ENCODE data around the gene COQ8A.

Gene COQ8A

DNA sequence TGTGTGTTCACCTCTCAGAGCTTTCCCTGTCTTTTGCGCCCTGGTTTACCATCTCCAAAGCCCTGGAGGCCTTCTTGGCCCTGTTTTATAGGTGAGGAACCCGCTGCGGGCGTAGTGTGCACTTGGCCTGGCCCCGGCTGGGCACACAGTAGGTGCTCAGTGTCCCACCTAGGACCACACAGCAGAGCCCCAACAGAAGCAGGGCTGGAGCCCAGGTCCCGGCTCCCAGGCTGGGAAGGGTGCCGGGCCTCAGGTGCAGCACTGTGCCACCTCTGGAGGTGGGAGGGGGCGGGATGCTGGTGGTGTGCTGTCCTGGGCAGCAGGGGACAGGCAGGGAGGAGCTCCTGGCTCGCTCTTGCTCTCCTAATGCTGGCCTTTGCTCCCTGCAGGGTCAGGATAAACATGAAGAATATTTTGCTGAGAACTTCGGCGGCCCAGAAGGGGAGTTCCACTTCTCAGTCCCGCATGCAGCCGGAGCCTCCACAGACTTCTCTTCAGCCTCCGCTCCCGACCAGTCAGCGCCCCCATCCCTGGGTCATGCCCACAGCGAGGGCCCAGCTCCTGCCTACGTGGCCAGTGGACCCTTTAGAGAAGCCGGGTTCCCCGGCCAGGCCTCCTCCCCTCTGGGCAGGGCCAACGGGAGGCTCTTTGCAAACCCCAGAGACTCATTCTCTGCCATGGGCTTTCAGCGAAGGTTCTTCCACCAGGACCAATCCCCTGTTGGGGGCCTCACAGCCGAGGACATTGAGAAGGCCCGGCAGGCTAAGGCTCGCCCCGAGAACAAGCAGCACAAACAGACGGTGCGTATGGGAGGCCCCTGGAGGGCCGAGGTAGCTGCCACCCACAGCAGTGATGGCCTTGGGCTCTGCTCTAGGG lies 24.8 kb downstream of the COQ8A start:
- TF ChIP-seq, protein P1, sequence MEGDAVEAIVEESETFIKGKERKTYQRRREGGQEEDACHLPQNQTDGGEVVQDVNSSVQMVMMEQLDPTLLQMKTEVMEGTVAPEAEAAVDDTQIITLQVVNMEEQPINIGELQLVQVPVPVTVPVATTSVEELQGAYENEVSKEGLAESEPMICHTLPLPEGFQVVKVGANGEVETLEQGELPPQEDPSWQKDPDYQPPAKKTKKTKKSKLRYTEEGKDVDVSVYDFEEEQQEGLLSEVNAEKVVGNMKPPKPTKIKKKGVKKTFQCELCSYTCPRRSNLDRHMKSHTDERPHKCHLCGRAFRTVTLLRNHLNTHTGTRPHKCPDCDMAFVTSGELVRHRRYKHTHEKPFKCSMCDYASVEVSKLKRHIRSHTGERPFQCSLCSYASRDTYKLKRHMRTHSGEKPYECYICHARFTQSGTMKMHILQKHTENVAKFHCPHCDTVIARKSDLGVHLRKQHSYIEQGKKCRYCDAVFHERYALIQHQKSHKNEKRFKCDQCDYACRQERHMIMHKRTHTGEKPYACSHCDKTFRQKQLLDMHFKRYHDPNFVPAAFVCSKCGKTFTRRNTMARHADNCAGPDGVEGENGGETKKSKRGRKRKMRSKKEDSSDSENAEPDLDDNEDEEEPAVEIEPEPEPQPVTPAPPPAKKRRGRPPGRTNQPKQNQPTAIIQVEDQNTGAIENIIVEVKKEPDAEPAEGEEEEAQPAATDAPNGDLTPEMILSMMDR (IDR thresholded peaks at IDR 0.05; ENCODE audit: insufficient read depth, missing control alignments): no peak
- no peak for FAIRE-seq
- no peak for DNase-seq (ENCODE audit: insufficient read length, low spot score)

DNA sequence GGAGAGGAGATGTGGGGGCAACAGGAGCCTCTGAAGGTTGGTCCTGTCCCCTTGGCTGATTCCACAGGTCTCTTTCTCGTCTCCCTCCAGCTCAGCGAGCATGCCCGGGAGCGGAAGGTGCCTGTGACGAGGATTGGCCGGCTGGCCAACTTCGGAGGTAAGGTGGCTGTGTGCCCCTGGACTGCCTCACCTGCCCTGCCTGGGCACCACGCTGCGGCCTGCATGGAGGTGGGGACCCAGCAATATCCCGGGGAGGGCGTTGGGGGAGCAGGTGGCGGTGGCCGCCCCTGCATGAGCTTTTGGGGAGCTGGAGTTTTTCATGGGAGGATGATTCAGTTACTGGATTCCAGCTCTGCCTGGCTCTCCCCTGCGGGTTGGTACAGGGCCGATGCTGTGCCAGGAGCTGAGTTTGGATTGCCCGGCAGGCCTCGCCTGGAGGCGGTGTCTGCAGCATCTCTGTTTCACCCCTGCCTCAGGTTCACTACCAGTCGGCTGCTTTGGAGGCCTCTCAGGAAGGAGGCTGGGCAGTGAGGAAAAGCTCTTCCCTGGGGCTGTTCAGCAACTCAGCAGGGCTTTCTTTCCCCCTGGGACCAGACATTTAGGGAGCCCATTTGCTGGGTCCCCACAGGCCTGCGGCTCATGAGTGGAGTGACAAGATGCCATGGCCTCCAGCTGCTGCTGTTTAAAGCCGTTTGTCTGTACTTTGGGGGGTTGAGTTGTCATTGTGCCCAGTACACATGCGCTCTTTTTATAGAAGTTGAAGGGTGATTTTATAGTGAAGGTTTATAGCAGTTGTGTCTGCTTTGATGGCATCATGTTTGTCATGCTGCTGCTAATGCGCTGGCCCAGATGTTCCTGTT lies 25.7 kb downstream of the COQ8A start:
- FAIRE-seq (no peak), DNase-seq (ENCODE audit: insufficient read length, low spot score) (no peak)
- TF ChIP-seq, protein P1 (IDR thresholded peaks at IDR 0.05; ENCODE audit: insufficient read depth, missing control alignments): no peak

DNA sequence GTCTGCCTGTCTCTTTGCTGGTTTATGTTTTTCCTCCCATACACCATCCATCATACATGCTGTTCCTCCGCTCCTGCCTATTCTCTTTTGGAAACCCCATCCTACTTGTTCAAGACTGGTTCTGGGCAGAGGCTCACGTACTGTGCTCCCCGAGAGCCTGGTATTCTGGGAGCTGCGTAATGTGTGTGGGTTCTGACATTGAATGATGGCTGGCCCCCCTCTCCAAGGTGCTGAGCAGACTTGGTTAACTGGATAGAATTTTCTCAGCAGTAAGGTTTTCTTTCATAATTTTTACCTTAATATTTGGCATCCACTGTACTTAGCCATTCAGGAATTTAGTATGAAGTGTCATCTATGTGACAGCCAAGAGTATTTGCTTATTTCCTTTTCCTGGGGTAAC lies 26.6 kb downstream of the COQ8A start:
- no peak for FAIRE-seq
- DNase-seq (ENCODE audit: insufficient read length, low spot score): no peak
- TF ChIP-seq, protein P1 (IDR thresholded peaks at IDR 0.05; ENCODE audit: insufficient read depth, missing control alignments): no peak

DNA sequence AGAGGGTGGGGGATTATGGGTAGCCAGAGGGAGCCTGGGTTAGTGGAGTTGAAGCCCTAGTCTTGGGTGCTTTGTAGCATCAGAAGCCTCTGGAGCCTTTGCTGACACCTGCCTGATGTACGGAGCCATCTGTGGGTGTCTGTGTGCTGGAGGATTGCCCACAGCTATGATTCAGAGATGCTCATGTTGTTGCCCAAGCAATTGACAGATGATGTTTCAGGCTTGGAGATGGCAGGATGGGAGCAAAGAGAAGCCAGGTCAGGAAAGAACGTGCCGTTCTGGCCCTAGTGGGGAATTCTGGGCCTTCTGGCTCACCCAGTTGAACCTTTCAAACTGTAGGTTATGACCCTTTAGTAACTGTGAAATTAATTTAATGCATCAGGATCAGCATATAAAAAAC lies 27.6 kb downstream of the COQ8A start:
- TF ChIP-seq, protein P1 (IDR thresholded peaks at IDR 0.05; ENCODE audit: insufficient read depth, missing control alignments): no peak
- FAIRE-seq: no peak
- no peak for DNase-seq (ENCODE audit: insufficient read length, low spot score)

DNA sequence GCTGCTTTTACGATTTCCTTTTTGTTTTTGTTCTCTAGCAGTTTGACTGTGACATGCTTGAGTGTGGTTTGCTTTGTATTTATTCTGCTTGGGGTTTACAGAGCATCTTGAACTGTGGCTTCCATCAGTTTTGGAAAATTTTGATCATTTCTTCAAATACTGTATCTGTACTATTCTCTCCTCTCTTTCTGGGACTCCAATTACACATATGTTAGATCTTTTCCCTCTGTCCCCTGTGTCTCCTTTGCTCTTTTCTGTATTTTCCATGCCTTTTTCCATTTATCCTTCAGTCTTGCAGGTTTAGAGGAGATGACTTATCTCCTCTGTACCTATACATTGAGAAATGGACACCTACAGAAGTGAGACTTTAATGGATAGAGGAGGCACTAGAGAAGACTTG lies 31.7 kb downstream of the COQ8A start:
- no peak for FAIRE-seq
- no peak for DNase-seq (ENCODE audit: insufficient read length, low spot score)
- TF ChIP-seq, protein P1 (IDR thresholded peaks at IDR 0.05; ENCODE audit: insufficient read depth, missing control alignments): no peak

DNA sequence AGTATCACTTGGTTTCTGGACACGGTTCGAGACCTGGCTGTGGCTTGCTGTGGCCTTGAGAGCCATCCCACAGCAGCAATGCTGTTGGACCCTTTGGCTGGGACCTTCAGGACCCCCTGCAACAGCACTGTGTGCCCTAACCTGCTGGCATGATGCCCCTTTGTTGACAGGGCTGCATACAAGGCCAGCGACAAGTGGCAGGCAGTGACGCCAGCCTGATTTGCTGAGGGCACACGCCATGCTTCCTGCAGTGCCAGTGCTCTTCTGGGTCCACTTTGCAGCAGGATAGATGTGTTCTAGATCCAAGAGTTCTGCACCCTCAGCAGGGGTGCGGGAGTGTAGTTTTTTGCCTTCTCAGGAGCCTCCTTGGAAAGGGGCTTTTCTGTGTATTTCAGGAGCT lies 32.8 kb downstream of the COQ8A start:
- TF ChIP-seq, protein P1 (IDR thresholded peaks at IDR 0.05; ENCODE audit: insufficient read depth, missing control alignments): no peak
- no peak for FAIRE-seq

More for the DNA sequence above, 32.8 kb downstream of the COQ8A start:
- DNase-seq (ENCODE audit: insufficient read length, low spot score): no peak

Measured in D721Med (cell line).